Tibial nerve (tissue), 4 donors: ENCODE data around the gene ZFAND3.

ENCODE experiments used
- CTCF ChIP-seq, 5 experiments: fragments of 200-600 bp in 3 of 5; fragments of 450-650 bp in 2 of 5; sonication (generic) in 3 of 5; IDR thresholded peaks; one replicate each; pipeline ENCODE4 v1.5.1; 2016 to 2019; ENCODE audit warnings: antibody characterized with exemption in 5 of 5, mild to moderate bottlenecking in 3 of 5, moderate library complexity in 2 of 5
- EP300 ChIP-seq, 2 donors: sonication (generic); formaldehyde crosslinking; IDR thresholded peaks; one replicate each; pipeline ENCODE4 v1.6.1; 2017; ENCODE audit warnings: antibody characterized with exemption in 2 of 2, mild to moderate bottlenecking in 1 of 2
- POLR2A ChIP-seq, 2 donors: fragments of 450-650 bp; IDR thresholded peaks; one replicate each; pipeline ENCODE4 v1.6.1; 2017; ENCODE audit warnings: antibody characterized with exemption in 2 of 2, mild to moderate bottlenecking in 2 of 2, moderate library complexity in 2 of 2

- TF ChIP-seq CTCF (IDR thresholded peaks at IDR 0.05) (no peak), EP300 (IDR thresholded peaks at IDR 0.05) (no peak), POLR2A (IDR thresholded peaks at IDR 0.05) (no peak)
Observed at GRCh38 chr6:37967651-37968050, 148.1 kb downstream of the ZFAND3 start.
